ENCODE measurements around the gene XYLB.

DNA sequence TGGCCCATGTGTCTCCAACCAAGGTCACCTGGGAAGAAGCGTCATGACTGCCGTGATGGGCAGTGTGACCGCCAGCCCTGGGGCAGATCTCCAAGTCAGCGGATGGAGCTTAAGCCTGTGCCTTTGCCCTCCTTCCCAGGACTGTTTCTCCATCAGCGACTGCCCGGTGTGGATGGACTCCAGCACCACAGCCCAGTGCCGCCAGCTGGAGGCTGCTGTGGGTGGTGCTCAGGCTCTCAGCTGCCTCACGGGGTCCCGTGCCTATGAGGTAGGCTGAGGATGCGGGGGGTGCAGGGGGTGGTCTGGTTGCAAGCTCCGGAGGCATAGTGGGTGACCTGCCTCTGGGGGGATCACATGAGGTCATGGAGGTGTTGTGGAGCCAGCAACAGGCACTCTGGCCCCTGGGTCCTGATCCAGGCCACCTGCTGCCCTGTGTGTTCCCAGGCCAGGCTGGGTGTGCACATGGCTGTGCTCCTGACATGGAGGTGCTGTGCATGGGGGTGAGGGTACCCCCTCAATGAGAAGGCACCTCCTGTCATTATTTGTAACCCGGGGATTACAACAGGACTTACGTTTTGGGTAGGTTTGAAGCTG, 19.0 kb downstream of the XYLB start:
- TF ChIP-seq POLR2A (IDR thresholded peaks at IDR 0.05; ENCODE audit: low read depth, low read length) (no peak), TAF1 (IDR thresholded peaks at IDR 0.05; ENCODE audit: borderline replicate concordance, low read depth, low read length) (no peak), POLR2AphosphoS5 (IDR thresholded peaks at IDR 0.05; ENCODE audit: low read depth, low read length) (no peak)

All from GM12892 (cell line).